BE2C (cell line): ENCODE results near the gene JAK3.
"Not testable (repeated sequence)": the region's sequence is repeated elsewhere in the genome, so short reads cannot be mapped to it uniquely, and the experiment has no call there.

Experiments used
- DNase-seq: peaks from one replicate; pipeline ENCODE4 v3.0.0-alpha.2; 2020
- H3K27me3 ChIP-seq: fragments of 250-450 bp; sonication (Bioruptor Pico); 2 replicates; pipeline ENCODE4 v1.5.1; 2020; ENCODE audit warnings: mild to moderate bottlenecking
- H3K36me3 ChIP-seq: fragments of 250-450 bp; sonication (Bioruptor Pico); 2 replicates; pipeline ENCODE4 v1.5.1; 2020; ENCODE audit warnings: mild to moderate bottlenecking
- H3K4me1 ChIP-seq: fragments of 250-450 bp; sonication (Bioruptor Pico); 2 replicates; pipeline ENCODE4 v1.5.1; 2020
- H3K4me3 ChIP-seq: 2 replicates; pipeline ENCODE4 v1.5.1; 2011; ENCODE audit warnings: low read depth, low read length
- H3K9me3 ChIP-seq: fragments of 250-450 bp; sonication (Bioruptor Pico); 2 replicates; pipeline ENCODE4 v1.5.1; 2020
- CTCF ChIP-seq: IDR thresholded peaks from 2 replicates; pipeline ENCODE4 v1.5.1; 2012; ENCODE audit warnings: mild to moderate bottlenecking, low read depth, low read length

Gene JAK3

GRCh38 chr19:17788632-17789031 lies 59.1 kb downstream of the JAK3 start:
- no peaks in the 10 kb centered on the region for H3K36me3 ChIP-seq
- peaks cover 3% of the 10 kb centered on the region for H3K4me1 ChIP-seq
- no peak overlapping the region for H3K4me3 ChIP-seq
- TF ChIP-seq CTCF = no peak
- no peaks in the 10 kb centered on the region for H3K9me3 ChIP-seq
- no peaks in the 10 kb centered on the region for H3K27me3 ChIP-seq
- no peak for DNase-seq

GRCh38 chr19:17787274-17787913 lies 60.4 kb downstream of the JAK3 start:
- Histone ChIP-seq H3K9me3 (no peaks in the 10 kb centered on the region), H3K4me1 (peaks cover 3% of the 10 kb centered on the region), H3K4me3 (no peak overlapping the region), H3K27me3 (no peaks in the 10 kb centered on the region), H3K36me3 (no peaks in the 10 kb centered on the region)
- DNase-seq = no peak
- no peak for TF ChIP-seq CTCF

GRCh38 chr19:17784201-17785008 lies 63.4 kb downstream of the JAK3 start:
- no peaks in the 10 kb centered on the region for H3K36me3 ChIP-seq
- peak; percentile 84 for DNase-seq
- peak; percentile 89 for TF ChIP-seq CTCF
- no peaks in the 10 kb centered on the region for H3K9me3 ChIP-seq
- no peaks in the 10 kb centered on the region for H3K27me3 ChIP-seq
- H3K4me1 ChIP-seq = no peaks in the 10 kb centered on the region
- H3K4me3 ChIP-seq = peak overlapping the region; percentile 39

GRCh38 chr19:17783721-17784120 lies 64.1 kb downstream of the JAK3 start:
- not testable (repeated sequence) for H3K4me1 ChIP-seq, H3K27me3 ChIP-seq, DNase-seq, H3K36me3 ChIP-seq, H3K9me3 ChIP-seq
- H3K4me3 ChIP-seq = peak overlapping the region; percentile 39

- Histone ChIP-seq H3K4me3 (no peak overlapping the region), H3K27me3 (no peaks in the 10 kb centered on the region), H3K9me3 (no peaks in the 10 kb centered on the region), H3K4me1 (no peaks in the 10 kb centered on the region), H3K36me3 (no peaks in the 10 kb centered on the region)
- no peak for DNase-seq
- no peak for TF ChIP-seq CTCF
Measured at GRCh38 chr19:17780781-17781180, 67.0 kb downstream of the JAK3 start.

GRCh38 chr19:17778968-17779929 lies 68.5 kb downstream of the JAK3 start:
- no peak for TF ChIP-seq CTCF
- peaks cover 3% of the 10 kb centered on the region; the same call in 1 of the 2 replicates for H3K4me1 ChIP-seq
- no peaks in the 10 kb centered on the region for H3K9me3 ChIP-seq
- no peak for DNase-seq
- no peaks in the 10 kb centered on the region for H3K36me3 ChIP-seq
- no peak overlapping the region for H3K4me3 ChIP-seq
- H3K27me3 ChIP-seq = no peaks in the 10 kb centered on the region
